Osteoblast (primary cell): ENCODE results near the gene CSF2. TPM values are rescaled to one million over a fixed set of nuclear protein-coding genes. Genes with fewer than 3 reads are reported as not detected.
A peak's percentile ranks its signal among the peaks of the same experiment; 100 is the strongest.

Experiments
- DNase-seq: peaks from one replicate; pipeline ENCODE4 v3.0.0; 2011; ENCODE audit warnings: low spot score, mixed read lengths; ENCODE audit not compliant: insufficient read length; ENCODE audit errors: missing footprints
- H2AFZ ChIP-seq: 2 replicates; pipeline ENCODE4 v1.6.0; 2011; ENCODE audit warnings: mild to moderate bottlenecking, low read length
- H3K27ac ChIP-seq: 2 replicates; pipeline ENCODE4 v1.5.1; 2011; ENCODE audit warnings: mild to moderate bottlenecking, low read depth, low read length, moderate library complexity
- H3K27me3 ChIP-seq: 2 replicates; pipeline ENCODE4 v1.6.0; 2012; ENCODE audit warnings: mild to moderate bottlenecking, control low read depth, inconsistent platforms, low read length, moderate library complexity; ENCODE audit not compliant: insufficient read depth
- H3K36me3 ChIP-seq: 2 replicates; pipeline ENCODE4 v1.5.1; 2011; ENCODE audit warnings: mild to moderate bottlenecking, low read length, control low read depth, moderate library complexity; ENCODE audit not compliant: insufficient read depth
- H3K4me1 ChIP-seq: 2 replicates; pipeline ENCODE4 v1.5.1; 2011; ENCODE audit warnings: mild to moderate bottlenecking, low read length, control low read depth, moderate library complexity; ENCODE audit not compliant: insufficient read depth
- H3K4me2 ChIP-seq: 2 replicates; pipeline ENCODE4 v1.6.0; 2011; ENCODE audit warnings: mild to moderate bottlenecking, low read length; ENCODE audit not compliant: insufficient read depth
- H3K4me3 ChIP-seq: fragments of 200-600 bp; sonication (generic); 3 replicates; pipeline ENCODE4 v1.5.1; 2012; ENCODE audit warnings: mild to moderate bottlenecking, low read length, inconsistent platforms; ENCODE audit not compliant: insufficient read depth
- H3K79me2 ChIP-seq: 2 replicates; pipeline ENCODE4 v1.6.0; 2012; ENCODE audit warnings: mild to moderate bottlenecking, low read length, control low read depth, inconsistent platforms; ENCODE audit not compliant: insufficient read depth
- H3K9me3 ChIP-seq: 2 replicates; pipeline ENCODE4 v1.5.1; 2011; ENCODE audit warnings: low read depth, low read length, control low read depth
- H4K20me1 ChIP-seq: 2 replicates; pipeline ENCODE4 v1.6.0; 2012; ENCODE audit warnings: mild to moderate bottlenecking, low read length, control low read depth; ENCODE audit not compliant: insufficient read depth
- total RNA-seq: library from RNA; depleted of rRNA; stranded (reverse); fragments of >200 nt; gene quantifications from 2 replicates; pipeline ENCODE4 v1.2.3, GENCODE V29; 2012
- TF ChIP-seq, protein P1 (sequence below): IDR thresholded peaks from 2 replicates; pipeline ENCODE4 v1.5.1; 2011; ENCODE audit warnings: mild to moderate bottlenecking, low read depth, low read length, moderate library complexity; ENCODE audit errors: extremely low read depth

CSF2 gene
- total RNA-seq, 1 donor: not detected

DNA sequence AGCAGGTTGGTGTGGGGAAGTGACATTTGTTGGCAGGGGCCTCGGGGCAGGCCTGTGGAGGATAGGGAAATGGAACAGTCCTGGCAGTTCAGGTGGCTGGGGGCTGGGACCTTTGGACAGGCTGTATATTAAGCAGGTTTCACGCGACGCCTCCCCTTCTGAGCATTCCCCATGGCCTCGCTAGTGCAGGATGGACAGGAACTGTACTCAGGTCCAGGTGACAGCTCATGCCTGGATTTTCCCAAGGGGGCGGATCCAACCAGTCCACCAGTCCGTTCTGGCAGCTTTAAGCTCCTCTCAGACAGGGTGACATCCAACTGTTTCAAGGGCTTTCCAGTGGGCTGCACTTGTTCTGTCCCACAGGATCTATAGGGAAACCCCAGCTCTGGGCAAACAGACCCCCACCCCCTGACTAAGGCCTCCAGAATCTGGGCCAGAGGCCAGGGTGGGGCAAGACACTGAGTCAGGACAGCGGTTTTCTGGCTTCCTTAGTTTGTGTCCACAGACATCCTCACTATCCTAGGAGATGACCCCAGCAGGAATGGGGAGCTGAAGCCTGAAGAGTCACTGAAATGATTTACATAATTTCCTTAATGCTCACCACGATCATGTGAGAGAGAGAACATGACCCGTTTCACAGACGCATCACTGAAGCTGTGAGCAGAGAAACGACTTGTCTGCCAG, 20.9 kb downstream of the CSF2 start:
- Histone ChIP-seq H3K4me1 (peaks cover 45% of the 10 kb centered on the region), H3K79me2 (no peaks in the 10 kb centered on the region), H3K27me3 (no peaks in the 10 kb centered on the region), H4K20me1 (no peaks in the 10 kb centered on the region), H3K36me3 (no peaks in the 10 kb centered on the region), H3K27ac (peak overlapping the region; percentile 93), H2AFZ (no peak overlapping the region), H3K4me2 (peak overlapping the region; percentile 62), H3K9me3 (no peaks in the 10 kb centered on the region), H3K4me3 (peak overlapping the region; percentile 16)
- peak; percentile 94 for DNase-seq
- TF ChIP-seq, protein P1, sequence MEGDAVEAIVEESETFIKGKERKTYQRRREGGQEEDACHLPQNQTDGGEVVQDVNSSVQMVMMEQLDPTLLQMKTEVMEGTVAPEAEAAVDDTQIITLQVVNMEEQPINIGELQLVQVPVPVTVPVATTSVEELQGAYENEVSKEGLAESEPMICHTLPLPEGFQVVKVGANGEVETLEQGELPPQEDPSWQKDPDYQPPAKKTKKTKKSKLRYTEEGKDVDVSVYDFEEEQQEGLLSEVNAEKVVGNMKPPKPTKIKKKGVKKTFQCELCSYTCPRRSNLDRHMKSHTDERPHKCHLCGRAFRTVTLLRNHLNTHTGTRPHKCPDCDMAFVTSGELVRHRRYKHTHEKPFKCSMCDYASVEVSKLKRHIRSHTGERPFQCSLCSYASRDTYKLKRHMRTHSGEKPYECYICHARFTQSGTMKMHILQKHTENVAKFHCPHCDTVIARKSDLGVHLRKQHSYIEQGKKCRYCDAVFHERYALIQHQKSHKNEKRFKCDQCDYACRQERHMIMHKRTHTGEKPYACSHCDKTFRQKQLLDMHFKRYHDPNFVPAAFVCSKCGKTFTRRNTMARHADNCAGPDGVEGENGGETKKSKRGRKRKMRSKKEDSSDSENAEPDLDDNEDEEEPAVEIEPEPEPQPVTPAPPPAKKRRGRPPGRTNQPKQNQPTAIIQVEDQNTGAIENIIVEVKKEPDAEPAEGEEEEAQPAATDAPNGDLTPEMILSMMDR: no peak

DNA sequence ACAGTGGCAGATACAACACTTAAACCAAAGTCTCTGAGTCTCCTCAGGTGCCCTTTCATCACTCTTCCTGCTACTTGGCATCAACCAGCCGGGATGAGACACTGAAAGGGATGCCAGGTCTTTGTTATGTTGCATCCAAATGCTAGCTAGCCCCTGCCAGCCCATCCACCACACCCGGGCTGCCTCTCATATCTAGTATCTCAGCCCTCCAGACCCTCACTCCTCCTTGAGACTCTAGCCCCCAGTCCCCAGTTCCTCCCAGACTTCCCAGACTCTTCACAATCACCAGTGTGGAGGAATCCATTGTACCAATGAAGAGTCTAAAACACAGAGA, 21.5 kb downstream of the CSF2 start:
- TF ChIP-seq, protein P1: no peak
- Histone ChIP-seq H3K9me3 (no peaks in the 10 kb centered on the region), H3K4me3 (peak overlapping the region; percentile 16), H3K4me1 (peaks cover 45% of the 10 kb centered on the region), H3K27me3 (no peaks in the 10 kb centered on the region), H3K79me2 (no peaks in the 10 kb centered on the region), H3K4me2 (peak overlapping the region; percentile 62), H3K27ac (peak overlapping the region; percentile 93), H4K20me1 (no peaks in the 10 kb centered on the region), H3K36me3 (no peaks in the 10 kb centered on the region), H2AFZ (no peak overlapping the region)
- DNase-seq: no peak

DNA sequence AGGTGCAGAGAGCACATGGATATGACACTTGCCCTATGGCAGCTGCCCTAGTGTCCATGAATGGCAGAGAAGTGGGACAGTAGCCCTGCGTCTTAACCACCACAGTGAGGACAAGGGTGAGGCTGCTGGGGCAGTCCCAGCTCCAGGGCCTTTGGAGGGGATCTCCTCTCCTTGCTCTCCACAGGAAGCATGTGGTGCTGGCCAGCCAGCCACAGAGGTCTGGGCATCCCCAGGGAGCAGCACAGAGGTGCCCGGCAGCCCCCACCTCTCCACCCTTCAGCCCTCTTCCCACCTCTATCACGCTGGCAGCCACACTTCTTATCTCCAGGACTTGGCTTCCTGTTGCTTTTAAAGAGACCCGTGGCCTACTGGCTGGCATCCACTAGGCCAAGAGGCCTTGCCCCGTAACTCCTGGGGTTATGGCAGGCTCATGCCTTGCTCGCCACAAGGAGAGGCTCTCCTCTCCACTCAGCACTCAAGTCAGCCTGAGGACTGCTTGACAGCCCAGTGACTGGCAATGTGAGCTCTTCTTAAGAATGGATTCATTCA, 21.9 kb downstream of the CSF2 start:
- H3K79me2 ChIP-seq: no peaks in the 10 kb centered on the region
- peak; percentile 14 for DNase-seq
- peak overlapping the region; percentile 16 for H3K4me3 ChIP-seq
- TF ChIP-seq, protein P1: no peak
- H3K9me3 ChIP-seq: no peaks in the 10 kb centered on the region
- peak overlapping the region; percentile 62 for H3K4me2 ChIP-seq
- H3K27me3 ChIP-seq: no peaks in the 10 kb centered on the region
- H3K27ac ChIP-seq: peak overlapping the region; percentile 93
- peaks cover 42% of the 10 kb centered on the region for H3K4me1 ChIP-seq
- no peaks in the 10 kb centered on the region for H3K36me3 ChIP-seq
- H4K20me1 ChIP-seq: no peaks in the 10 kb centered on the region
- no peak overlapping the region for H2AFZ ChIP-seq

DNA sequence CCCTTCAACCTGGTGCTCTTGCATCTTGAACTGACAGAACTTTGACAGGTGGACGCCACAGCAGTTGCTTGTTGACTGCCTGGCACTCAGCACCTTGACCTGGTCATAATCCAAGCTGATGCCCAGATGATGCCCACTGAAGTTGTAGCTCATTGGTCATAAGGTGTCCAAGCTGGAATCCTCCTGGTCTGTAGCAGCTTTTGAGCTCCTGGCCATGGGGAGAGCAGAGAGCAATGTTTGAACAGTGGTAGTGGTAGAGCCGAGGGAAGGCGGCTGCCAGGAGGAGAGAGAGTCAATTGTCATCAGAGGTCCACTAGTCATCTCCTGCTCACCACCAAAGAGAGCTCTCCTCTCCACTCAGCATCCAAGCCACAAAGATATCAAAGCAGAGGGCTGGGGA, 23.3 kb downstream of the CSF2 start:
- no peaks in the 10 kb centered on the region for H3K27me3 ChIP-seq
- peaks cover 42% of the 10 kb centered on the region for H3K4me1 ChIP-seq
- no peaks in the 10 kb centered on the region for H3K9me3 ChIP-seq
- peak; percentile 26 for DNase-seq
- no peak overlapping the region for H3K27ac ChIP-seq
- TF ChIP-seq, protein P1: no peak
- no peaks in the 10 kb centered on the region for H3K79me2 ChIP-seq
- H3K36me3 ChIP-seq: no peaks in the 10 kb centered on the region
- no peak overlapping the region for H3K4me3 ChIP-seq
- H3K4me2 ChIP-seq: no peak overlapping the region
- no peaks in the 10 kb centered on the region for H4K20me1 ChIP-seq
- H2AFZ ChIP-seq: no peak overlapping the region
